LNCAP (cell line): Measurements from ENCODE around the gene PDXDC1.

Experiments used
- TF ChIP-seq, protein P1 (sequence below): fragments of 450-650 bp; IDR thresholded peaks from 2 replicates; pipeline ENCODE4 v1.5.1; 2017; ENCODE audit warnings: mild to moderate bottlenecking

Gene PDXDC1

DNA sequence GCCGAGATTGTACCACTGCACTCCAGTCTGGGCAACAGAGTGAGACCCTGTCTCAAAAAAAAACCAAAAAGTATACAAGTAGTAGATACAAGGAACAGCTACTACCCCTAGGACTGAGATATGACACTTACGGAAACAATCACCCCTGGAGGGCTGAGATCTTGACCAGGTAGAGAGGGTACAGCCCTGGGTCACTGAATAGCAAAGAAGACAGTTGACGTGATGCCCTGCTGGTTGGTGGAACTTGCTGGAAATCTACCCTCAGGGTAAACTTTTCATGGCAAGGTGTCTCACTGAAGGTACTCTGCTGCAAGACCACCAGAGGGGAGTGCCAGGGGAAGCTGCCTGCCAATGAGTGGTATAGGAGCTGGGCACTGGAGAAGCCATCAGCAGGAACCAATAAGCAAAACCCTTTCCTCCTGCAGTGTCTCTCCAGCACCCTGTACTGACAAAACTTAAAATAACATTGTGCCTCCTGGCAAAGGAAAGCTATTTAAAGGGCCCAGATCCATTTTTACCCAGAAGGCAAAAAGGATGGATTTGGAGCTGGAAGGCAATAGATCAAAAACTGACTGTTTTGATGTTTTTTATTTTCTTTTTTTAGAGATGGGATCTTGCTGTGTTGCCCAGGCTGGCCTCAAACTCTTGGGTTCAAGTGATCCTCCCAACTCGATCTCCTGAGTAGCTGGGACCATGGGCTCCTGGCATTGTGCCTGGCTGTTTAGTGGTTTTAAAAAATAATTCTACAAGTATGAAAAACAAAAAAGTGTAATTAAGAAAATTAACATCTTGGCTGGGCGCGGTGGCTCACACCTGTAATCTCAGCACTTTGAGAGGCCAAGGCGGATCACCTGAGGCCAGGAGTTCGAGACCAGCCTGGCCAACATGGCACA lies 11.3 kb upstream of the PDXDC1 start:
- TF ChIP-seq, protein P1, sequence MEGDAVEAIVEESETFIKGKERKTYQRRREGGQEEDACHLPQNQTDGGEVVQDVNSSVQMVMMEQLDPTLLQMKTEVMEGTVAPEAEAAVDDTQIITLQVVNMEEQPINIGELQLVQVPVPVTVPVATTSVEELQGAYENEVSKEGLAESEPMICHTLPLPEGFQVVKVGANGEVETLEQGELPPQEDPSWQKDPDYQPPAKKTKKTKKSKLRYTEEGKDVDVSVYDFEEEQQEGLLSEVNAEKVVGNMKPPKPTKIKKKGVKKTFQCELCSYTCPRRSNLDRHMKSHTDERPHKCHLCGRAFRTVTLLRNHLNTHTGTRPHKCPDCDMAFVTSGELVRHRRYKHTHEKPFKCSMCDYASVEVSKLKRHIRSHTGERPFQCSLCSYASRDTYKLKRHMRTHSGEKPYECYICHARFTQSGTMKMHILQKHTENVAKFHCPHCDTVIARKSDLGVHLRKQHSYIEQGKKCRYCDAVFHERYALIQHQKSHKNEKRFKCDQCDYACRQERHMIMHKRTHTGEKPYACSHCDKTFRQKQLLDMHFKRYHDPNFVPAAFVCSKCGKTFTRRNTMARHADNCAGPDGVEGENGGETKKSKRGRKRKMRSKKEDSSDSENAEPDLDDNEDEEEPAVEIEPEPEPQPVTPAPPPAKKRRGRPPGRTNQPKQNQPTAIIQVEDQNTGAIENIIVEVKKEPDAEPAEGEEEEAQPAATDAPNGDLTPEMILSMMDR: no peak

DNA sequence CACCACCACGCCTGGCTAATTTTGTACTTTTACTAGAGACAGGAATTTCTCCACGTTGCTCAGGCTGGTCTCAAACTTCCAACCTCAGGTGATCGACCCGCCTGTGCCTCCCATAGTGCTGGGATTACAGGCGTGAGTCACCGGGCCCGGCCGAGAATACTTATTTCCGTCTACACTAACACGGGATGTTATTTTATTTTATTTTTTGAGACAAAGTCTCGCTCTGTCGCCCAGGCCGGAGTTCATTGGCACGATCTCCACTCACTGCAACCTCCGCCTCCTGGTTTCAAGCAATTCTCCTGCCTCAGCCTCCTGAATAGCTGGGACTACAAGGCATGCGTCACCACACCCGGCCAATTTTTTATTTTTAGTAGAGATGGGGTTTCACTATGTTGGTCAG lies 9.5 kb upstream of the PDXDC1 start:
- TF ChIP-seq, protein P1: no peak

DNA sequence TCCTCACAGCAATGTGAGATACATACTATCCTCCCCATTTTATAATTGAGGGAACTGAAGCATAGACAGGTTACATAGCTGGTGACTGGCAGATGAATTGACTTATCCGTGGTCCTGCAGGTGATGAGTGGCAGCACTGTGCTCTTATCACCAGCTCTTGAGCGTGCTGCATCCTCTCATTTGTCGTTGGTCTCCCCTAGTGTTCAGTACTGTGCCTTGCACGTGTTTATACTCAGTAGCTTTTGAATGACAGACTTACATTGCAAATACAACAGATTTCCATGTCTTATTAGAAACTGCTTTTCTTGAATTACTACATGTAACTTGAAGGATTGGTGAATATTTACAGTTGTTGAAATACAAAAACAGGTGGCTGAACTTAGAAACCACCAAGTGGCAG lies 47.4 kb downstream of the PDXDC1 start:
- TF ChIP-seq, protein P1: peak; percentile 47

DNA sequence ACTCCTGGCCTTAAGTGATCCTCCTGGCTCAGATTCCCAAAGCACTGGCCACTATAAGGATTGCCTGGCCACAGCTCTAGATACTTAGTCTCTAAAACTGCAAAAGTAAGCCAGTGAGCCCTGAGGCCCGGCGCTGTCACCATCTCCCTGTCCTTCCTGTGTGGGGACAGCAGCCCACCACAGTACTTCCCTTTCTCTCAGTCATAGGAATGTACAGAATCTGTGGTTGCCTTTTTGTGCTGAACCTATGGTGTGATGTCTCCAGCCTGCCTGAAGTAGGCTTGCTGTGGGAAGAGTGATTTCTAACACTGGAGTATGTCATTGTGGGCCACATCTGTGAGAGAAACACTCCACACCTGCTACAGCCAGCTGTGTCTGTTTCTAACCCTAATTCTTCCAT lies 56.4 kb downstream of the PDXDC1 start:
- TF ChIP-seq, protein P1: no peak

DNA sequence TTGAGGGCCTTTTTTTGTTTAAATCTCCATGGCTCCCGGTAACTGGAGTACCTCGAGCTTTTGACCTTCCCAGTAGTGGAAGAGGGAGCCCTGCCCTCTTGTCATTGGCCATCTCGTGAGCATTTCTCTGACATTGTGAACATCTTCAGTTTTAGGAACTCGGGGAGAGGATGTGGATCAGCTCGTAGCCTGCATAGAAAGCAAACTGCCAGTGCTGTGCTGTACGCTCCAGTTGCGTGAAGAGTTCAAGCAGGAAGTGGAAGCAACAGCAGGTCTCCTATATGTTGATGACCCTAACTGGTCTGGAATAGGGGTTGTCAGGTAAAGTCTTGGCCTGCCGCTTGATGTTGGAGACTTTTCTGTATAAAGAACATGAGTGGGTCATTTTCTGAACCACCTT lies 56.8 kb downstream of the PDXDC1 start:
- TF ChIP-seq, protein P1: no peak

DNA sequence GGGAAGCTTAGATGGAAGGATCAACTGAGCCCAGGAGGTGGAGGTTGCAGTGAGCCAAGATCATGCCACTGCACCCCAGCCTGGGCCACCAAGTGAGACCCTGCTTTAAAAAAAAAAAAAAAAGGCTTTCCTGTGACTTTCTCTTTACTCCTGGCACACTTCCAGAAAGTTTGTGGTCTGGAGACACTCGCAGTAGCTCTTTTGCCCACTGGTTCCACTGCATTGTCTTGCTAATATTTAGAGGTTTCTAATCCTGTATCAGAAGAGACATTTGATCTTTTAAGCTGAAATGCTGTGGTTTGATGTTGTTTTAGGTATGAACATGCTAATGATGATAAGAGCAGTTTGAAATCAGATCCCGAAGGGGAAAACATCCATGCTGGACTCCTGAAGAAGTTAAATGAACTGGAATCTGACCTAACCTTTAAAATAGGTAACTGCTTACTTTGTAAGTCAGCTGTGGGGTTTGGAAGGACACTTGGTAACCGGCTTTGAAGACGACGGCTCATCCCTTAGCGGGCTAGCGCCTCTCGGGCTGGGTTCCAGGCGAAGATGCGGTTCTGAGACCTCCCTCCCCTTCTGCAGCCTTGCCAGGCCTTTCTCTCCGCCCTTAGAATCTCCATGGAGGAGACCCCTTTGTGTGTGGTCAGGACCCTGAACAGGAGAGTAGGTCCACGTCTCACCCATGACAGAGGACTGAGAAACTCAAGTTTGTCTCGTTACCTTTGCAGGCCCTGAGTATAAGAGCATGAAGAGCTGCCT lies 57.9 kb downstream of the PDXDC1 start:
- TF ChIP-seq, protein P1: no peak

DNA sequence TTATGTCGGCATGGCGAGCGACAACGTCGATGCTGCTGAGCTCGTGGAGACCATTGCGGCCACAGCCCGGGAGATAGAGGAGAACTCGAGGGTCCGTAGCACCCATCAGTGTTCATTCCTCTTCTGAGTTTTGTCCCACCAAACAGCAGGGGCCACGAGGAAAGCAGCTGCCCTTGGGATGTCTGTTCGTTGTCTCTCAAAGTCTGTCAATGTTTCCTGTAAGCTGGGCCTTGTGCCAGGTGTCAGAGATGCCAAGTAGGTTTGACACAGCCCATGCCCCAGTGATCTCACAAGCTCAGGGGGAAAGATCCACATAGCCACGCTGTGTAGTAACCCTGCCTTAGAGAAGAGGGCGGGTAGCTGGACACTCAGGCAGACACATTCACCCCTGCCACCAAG lies 58.5 kb downstream of the PDXDC1 start:
- TF ChIP-seq, protein P1: no peak
